ENCODE results near the gene NRAP. TPM values are rescaled to one million over a fixed set of nuclear protein-coding genes. Genes with fewer than 3 reads are reported as not detected.

NRAP gene
- total and polyA plus RNA-seq, 2 of the 4 experiments (the other 2 are of a cell fraction) = not detected

DNA sequence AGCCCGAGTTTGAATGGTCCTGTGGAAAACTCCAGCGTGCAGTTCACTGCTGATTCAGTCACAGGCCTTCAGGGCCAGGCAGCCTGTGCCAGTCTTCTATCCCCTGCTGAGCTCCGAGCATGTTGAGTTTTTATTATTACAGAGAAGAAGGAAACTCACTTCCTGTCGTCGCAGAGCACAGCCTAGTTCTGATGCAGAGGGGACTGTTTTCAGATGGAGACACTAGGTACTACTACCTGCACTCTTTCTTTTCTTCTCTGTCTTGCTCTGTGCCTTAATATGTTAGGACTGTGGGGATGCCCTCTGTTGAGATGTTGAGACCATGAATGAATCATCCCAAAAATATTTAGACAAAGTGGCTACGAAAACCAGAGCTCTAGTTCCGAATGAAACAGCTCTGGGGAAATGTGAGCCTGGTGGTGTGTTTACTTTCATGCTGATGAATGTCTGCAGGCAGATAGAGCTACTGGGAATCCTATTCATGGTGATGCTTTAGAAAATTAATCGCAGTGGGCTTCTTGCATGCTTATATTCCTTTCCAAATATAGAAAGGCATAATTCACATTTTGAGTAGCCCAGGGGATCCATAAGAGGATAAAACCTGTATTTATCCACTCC lies 45.5 kb upstream of the NRAP start:
- H2BK5ac ChIP-seq (ENCODE audit: low read depth, low read length, poor library complexity, severe bottlenecking) = no peak overlapping the region
- no peaks in the 10 kb centered on the region for H3K9me3 ChIP-seq (ENCODE audit: control insufficient read depth, insufficient read depth, low read length)
- peaks cover 9% of the 10 kb centered on the region for H3K4me1 ChIP-seq (ENCODE audit: control insufficient read depth, insufficient read depth, low read length)
- no peaks in the 10 kb centered on the region for H3K27me3 ChIP-seq (ENCODE audit: control insufficient read depth, insufficient read depth, low read length)
- H3K14ac ChIP-seq (replicated peaks; ENCODE audit: low read depth, low read length) = no peak overlapping the region
- no peak overlapping the region for H3K4me3 ChIP-seq (ENCODE audit: insufficient read depth, low read depth, low read length)
- peak; percentile 86 for ATAC-seq (ENCODE audit: low read depth)
- BruUV-seq (replicated peaks) = no TSS peak
- no peak overlapping the region for H3K23ac ChIP-seq (ENCODE audit: low read depth, low read length)
- in situ Hi-C loops (cut with MboI; ENCODE audit: low sequenced_read_pairs) = loop anchor here (5.0 kb wide), 1 partner anchor 393 kb away; no protein-coding TSS in a partner anchor
- H4K5ac ChIP-seq (ENCODE audit: low read depth, low read length) = no peak overlapping the region
- peak; percentile 60; the same call in 1 of the 2 replicates for TF ChIP-seq FOS (IDR thresholded peaks at IDR 0.05; ENCODE audit: low read depth, low read length)
- TF ChIP-seq, protein P1, sequence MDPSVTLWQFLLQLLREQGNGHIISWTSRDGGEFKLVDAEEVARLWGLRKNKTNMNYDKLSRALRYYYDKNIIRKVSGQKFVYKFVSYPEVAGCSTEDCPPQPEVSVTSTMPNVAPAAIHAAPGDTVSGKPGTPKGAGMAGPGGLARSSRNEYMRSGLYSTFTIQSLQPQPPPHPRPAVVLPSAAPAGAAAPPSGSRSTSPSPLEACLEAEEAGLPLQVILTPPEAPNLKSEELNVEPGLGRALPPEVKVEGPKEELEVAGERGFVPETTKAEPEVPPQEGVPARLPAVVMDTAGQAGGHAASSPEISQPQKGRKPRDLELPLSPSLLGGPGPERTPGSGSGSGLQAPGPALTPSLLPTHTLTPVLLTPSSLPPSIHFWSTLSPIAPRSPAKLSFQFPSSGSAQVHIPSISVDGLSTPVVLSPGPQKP (IDR thresholded peaks at IDR 0.05; ENCODE audit: borderline replicate concordance, low read depth, low read length) = no peak
- TF ChIP-seq CEBPB (IDR thresholded peaks at IDR 0.05; ENCODE audit: low read depth, low read length) = no peak
- TF ChIP-seq, protein P2, sequence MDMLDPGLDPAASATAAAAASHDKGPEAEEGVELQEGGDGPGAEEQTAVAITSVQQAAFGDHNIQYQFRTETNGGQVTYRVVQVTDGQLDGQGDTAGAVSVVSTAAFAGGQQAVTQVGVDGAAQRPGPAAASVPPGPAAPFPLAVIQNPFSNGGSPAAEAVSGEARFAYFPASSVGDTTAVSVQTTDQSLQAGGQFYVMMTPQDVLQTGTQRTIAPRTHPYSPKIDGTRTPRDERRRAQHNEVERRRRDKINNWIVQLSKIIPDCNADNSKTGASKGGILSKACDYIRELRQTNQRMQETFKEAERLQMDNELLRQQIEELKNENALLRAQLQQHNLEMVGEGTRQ (IDR thresholded peaks at IDR 0.05; ENCODE audit: low read depth, low read length) = no peak
- no peak for TF ChIP-seq MAZ (IDR thresholded peaks at IDR 0.05; ENCODE audit: borderline replicate concordance, low read depth, low read length)
- TF ChIP-seq NFE2L2 (IDR thresholded peaks at IDR 0.05; ENCODE audit: low read depth, low read length) = no peak
- H2BK15ac ChIP-seq (ENCODE audit: low read depth, low read length) = no peak overlapping the region
- H3K9me1 ChIP-seq (ENCODE audit: insufficient read depth, low read length) = peaks cover 4% of the 10 kb centered on the region; the same call in 1 of the 2 replicates
- peaks cover 22% of the 10 kb centered on the region for H4K20me1 ChIP-seq (ENCODE audit: insufficient read depth, low read length)
- no peak overlapping the region for H2AK5ac ChIP-seq (ENCODE audit: low read depth, low read length)
- no peak overlapping the region for H4K8ac ChIP-seq (ENCODE audit: low read depth in 2 of 2, low read length in 2 of 2)
- dilution Hi-C loops (cut with HindIII; ENCODE audit: low sequenced_read_pairs, unreplicated experiment) = no loop called here
- no peak overlapping the region for H2AK9ac ChIP-seq (replicated peaks; ENCODE audit: low read depth, low read length, poor library complexity)
- peak; percentile 85 for DNase-seq
- ChIA-PET CTCF (interaction anchor here (1.1 kb wide), 2 partner anchors 90 to 393 kb away, joined by 3 read pairs; no protein-coding TSS in a partner anchor), POLR2A (ENCODE audit: unreplicated experiment) (no interaction called here)
- WGBS, 2 experiments (ENCODE audit: extremely low coverage in 2 of 2, insufficient read length in 1 of 2) = no CpG with 5 or more reads among the region's 8 CpGs
- no peak overlapping the region for H4K91ac ChIP-seq (ENCODE audit: insufficient read depth, low read depth, low read length)
- H3K79me1 ChIP-seq (ENCODE audit: low read depth in 1 of 2, low read length in 2 of 2) = peaks cover 8 to 49% of the 10 kb centered on the region in 2 experiments
- H3K56ac ChIP-seq (ENCODE audit: extremely low read depth, insufficient read depth, low read length) = no peak overlapping the region
- H3K4me2 ChIP-seq (ENCODE audit: low read depth, low read length) = peak overlapping the region; percentile 72
- H3K18ac ChIP-seq (ENCODE audit: low read depth, low read length) = no peak overlapping the region
- H3K27ac ChIP-seq (ENCODE audit: insufficient read depth, low read length) = no peak overlapping the region
- intact Hi-C loops (cut with micrococcal nuclease) = loop anchor here (1.0 to 10.0 kb wide), 5 partner anchors 145 to 1415 kb away; partner anchors contain the start of genes CCDC186, DCLRE1A and NHLRC2
- H2AFZ ChIP-seq (replicated peaks; ENCODE audit: low read length, poor library complexity) = no peak overlapping the region
- H3K4ac ChIP-seq (ENCODE audit: low read depth, low read length) = no peak overlapping the region
- H2BK120ac ChIP-seq (ENCODE audit: low read depth, low read length) = no peak overlapping the region
- no peak overlapping the region for H2BK20ac ChIP-seq (ENCODE audit: low read depth, low read length)
- peaks cover 3% of the 10 kb centered on the region; the same call in 1 of the 2 replicates for H3K36me3 ChIP-seq (ENCODE audit: control insufficient read depth, insufficient read depth, low read length)
- H3K9ac ChIP-seq (ENCODE audit: low read depth, low read length) = no peak overlapping the region
